Activated naive CD8-positive, alpha-beta T cell treated with anti-CD3 and anti-CD28 coated beads for 36 hours (primary cell): Measurements from ENCODE around the gene SPATC1L. TPM values are rescaled to one million over a fixed set of nuclear protein-coding genes. Genes with fewer than 3 reads are reported as not detected.

Source experiments
- DNase-seq: peaks from one replicate; pipeline ENCODE4 v3.0.0; 2021
- H3K27ac Mint-ChIP-seq: one replicate; pipeline ENCODE4 v1.8.0; 2022; ENCODE audit warnings: mild to moderate bottlenecking, moderate library complexity, mixed read lengths
- H3K27me3 Mint-ChIP-seq: one replicate; pipeline ENCODE4 v1.8.0; 2022; ENCODE audit warnings: mild to moderate bottlenecking, mixed read lengths
- H3K36me3 Mint-ChIP-seq: one replicate; pipeline ENCODE4 v1.8.0; 2021; ENCODE audit warnings: mild to moderate bottlenecking, mixed read lengths
- H3K4me1 Mint-ChIP-seq: one replicate; pipeline ENCODE4 v1.8.0; 2021; ENCODE audit warnings: mixed read lengths
- H3K4me3 Mint-ChIP-seq: one replicate; pipeline ENCODE4 v1.8.0; 2022; ENCODE audit warnings: mild to moderate bottlenecking, moderate library complexity, mixed read lengths
- H3K9me3 Mint-ChIP-seq: one replicate; pipeline ENCODE4 v1.8.0; 2022; ENCODE audit warnings: mixed read lengths
- total RNA-seq, 2 experiments: library from RNA; stranded (reverse); gene quantifications; one replicate each; pipeline ENCODE4 v1.2.3, GENCODE V29; 2021

Gene SPATC1L
- total RNA-seq, 2 experiments from 2014 or later, result 6.3 to 6.9 TPM

- Mint-ChIP-seq H3K36me3 (peaks cover 1% of the 10 kb centered on the region), H3K4me3 (no peak overlapping the region), H3K27ac (no peak overlapping the region), H3K27me3 (no peaks in the 10 kb centered on the region), H3K4me1 (peaks cover 3% of the 10 kb centered on the region), H3K9me3 (no peaks in the 10 kb centered on the region)
- no peak for DNase-seq
Observed at GRCh38 chr21:46156678-46157077, 27.6 kb downstream of the SPATC1L start.

GRCh38 chr21:46156378-46156645, 27.9 kb downstream of the SPATC1L start:
- no peak overlapping the region for H3K4me3 Mint-ChIP-seq
- H3K4me1 Mint-ChIP-seq, result peaks cover 3% of the 10 kb centered on the region
- DNase-seq, result no peak
- H3K27me3 Mint-ChIP-seq, result no peaks in the 10 kb centered on the region
- no peak overlapping the region for H3K27ac Mint-ChIP-seq
- H3K9me3 Mint-ChIP-seq, result no peaks in the 10 kb centered on the region
- peaks cover 1% of the 10 kb centered on the region for H3K36me3 Mint-ChIP-seq

GRCh38 chr21:46155514-46156377, 28.5 kb downstream of the SPATC1L start, which contains the start of gene FTCD:
Gene FTCD, minus strand, starts transcription at chr21:46155579. Its CDS starts 56 bp downstream, at chr21:46155523.
- Mint-ChIP-seq H3K4me1 (peaks cover 3% of the 10 kb centered on the region), H3K27ac (no peak within 1 kb of the TSS), H3K9me3 (no peaks in the 10 kb centered on the region), H3K36me3 (no peaks in the 10 kb centered on the region), H3K4me3 (no peak within 1 kb of the TSS), H3K27me3 (no peaks in the 10 kb centered on the region)
- DNase-seq, result no peak

- Mint-ChIP-seq H3K27me3 (no peaks in the 10 kb centered on the region), H3K4me1 (peaks cover 3% of the 10 kb centered on the region), H3K9me3 (no peaks in the 10 kb centered on the region)
Observed at GRCh38 chr21:46154955-46155513, 29.2 kb downstream of the SPATC1L start.

DNA sequence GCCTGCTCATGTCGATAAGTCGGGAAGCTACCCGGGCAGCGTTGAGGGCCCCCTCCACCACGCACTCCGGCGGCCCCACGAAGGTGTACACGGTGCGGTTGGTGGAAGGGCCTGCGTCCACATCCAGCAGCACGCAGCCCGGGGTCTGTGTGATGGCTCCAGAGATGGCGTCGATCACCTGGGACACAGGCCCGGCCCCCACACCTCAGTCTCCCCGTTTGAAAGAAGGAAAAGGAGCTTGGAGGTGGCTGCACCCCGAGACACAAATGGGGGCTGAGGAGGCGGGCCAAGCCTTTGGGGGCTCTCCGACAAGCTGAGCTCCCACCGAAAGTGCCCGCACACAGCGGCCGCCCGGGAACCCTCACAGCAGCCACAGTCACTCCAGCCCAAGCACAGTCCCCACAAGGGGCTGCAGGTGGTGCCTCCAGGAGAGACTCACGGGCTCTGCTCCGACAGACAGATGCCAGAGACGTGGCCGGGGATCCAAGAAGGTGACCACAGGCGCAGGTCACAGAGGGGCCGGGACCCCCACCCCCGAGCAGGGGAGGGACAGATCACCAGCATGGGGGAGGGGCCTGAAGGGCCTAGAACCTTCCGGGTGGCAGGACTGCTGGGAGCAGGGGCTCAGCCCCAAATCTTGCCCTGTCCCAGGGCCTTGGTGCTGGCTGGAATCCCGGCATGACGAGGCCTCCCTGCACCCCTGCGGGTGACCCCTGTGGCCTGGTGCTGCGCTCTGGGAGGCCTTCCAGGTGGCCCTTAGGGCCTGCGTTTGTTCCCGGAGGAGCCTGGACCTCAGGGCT, 29.9 kb downstream of the SPATC1L start:
- Mint-ChIP-seq H3K27ac (no peak overlapping the region), H3K9me3 (no peaks in the 10 kb centered on the region), H3K4me1 (peaks cover 3% of the 10 kb centered on the region), H3K4me3 (no peak overlapping the region), H3K27me3 (no peaks in the 10 kb centered on the region), H3K36me3 (no peaks in the 10 kb centered on the region)
- no peak for DNase-seq

More at GRCh38 chr21:46154955-46155513, 29.2 kb downstream of the SPATC1L start:
- H3K36me3 Mint-ChIP-seq, result no peaks in the 10 kb centered on the region
- H3K27ac Mint-ChIP-seq, result no peak overlapping the region
- no peak overlapping the region for H3K4me3 Mint-ChIP-seq
- no peak for DNase-seq

DNA sequence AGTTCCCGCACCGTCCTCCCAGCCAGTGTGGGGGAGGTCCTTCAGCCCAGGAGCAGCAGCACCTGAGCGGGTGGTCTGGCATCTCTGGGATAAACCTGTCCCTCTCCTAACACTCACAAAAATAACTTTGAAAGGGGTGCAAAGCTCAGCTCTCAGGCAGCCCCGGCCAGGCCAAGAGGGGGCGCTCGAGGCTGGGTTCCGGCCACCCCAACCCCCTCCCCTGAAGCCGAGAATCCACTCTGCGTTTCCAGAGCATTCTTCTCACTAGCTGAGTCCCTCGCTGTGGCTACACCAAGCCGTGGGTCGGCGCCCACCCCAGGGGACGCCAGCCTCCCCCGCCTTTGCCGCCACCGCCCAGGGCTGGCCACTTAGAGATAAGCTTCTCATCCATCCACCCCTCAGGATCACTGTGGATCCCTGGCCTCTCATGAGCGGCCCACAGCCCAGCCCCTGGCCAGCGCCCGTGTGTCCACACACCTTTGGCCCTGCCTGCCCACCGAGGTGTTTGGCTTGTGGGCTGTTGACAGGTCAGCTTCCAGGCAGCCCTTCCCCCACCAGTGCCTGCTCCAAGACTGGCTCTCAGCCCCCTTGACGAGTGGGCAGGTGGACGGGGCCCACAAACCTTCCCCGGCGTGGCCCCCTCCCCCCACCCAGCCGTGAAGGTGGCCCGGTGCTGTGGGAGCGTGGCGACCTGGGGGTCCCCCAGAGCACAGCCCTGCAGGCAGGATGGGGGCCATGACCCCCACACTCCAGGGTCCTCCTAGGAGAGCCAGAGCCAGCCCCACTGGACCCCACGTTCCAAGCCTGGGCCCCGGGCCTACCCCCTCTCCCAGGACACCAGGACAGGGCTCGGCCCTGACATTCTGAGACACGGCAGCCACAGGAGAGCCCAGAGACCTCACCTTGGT, 30.8 kb downstream of the SPATC1L start:
- H3K36me3 Mint-ChIP-seq, result no peaks in the 10 kb centered on the region
- H3K9me3 Mint-ChIP-seq, result no peaks in the 10 kb centered on the region
- H3K4me3 Mint-ChIP-seq, result no peak overlapping the region
- H3K4me1 Mint-ChIP-seq, result peaks cover 3% of the 10 kb centered on the region
- H3K27ac Mint-ChIP-seq, result no peak overlapping the region
- peak; percentile 60 for DNase-seq
- no peaks in the 10 kb centered on the region for H3K27me3 Mint-ChIP-seq

DNA sequence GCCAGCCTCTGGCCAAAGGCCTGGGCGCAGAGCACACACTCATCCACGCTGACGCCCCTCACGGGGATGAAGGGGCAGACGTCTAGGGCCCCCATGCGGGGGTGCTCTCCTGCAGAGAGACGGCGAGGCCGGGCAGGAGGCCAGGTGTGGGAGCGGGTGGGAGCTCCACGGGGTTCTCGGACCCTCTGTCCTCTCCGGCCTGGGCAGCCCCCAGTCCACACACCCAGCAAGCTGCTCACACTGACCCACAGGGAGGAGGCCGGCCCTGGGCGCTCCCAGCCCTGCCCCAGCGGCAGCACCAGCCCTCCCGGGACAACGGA, 31.4 kb downstream of the SPATC1L start:
- Mint-ChIP-seq H3K4me3 (no peak overlapping the region), H3K4me1 (peaks cover 3% of the 10 kb centered on the region), H3K9me3 (no peaks in the 10 kb centered on the region), H3K36me3 (no peaks in the 10 kb centered on the region), H3K27me3 (no peaks in the 10 kb centered on the region), H3K27ac (no peak overlapping the region)
- DNase-seq, result no peak

- Mint-ChIP-seq H3K36me3 (no peaks in the 10 kb centered on the region), H3K4me1 (peaks cover 3% of the 10 kb centered on the region), H3K27ac (no peak overlapping the region), H3K4me3 (no peak overlapping the region), H3K27me3 (no peaks in the 10 kb centered on the region), H3K9me3 (no peaks in the 10 kb centered on the region)
- no peak for DNase-seq
Observed at GRCh38 chr21:46151989-46152926, 32.0 kb downstream of the SPATC1L start.

DNA sequence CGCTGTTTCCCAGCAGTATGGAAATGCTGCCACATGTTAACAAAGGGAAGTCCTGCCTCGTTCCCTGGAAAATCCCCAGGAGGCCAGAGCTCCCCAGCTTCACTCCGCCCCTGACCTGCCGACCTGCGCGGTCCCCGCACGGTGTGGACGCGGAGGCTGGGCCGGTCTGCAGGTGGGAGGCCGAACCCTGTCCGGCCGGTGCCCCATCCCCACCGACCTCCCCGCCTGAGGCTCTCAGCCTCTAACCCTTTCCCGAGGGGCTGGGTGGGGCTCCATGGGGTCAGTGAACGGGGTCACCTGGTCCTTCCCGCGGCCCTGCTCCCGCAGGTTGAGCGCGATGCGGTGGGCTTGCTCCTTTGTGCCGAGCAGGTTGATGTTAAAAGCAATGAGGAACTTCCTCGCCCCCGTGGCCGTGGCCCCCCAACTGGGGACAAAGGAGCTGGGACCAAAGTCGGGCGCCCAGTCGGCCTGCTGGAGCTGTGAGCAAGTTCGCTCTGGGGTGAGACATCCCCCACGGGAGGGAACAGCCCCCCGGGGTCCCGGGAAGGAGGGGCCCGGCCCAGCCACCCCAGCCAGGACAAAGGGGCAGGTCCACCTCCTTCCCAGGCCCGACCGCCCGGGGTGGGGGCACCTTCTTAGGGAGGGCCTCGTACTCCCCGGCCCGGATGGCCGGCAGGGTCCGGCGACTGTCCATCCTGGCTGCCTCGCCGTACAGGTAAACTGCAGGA, 32.8 kb downstream of the SPATC1L start:
- Mint-ChIP-seq H3K36me3 (no peaks in the 10 kb centered on the region), H3K4me3 (no peak overlapping the region), H3K27ac (no peak overlapping the region), H3K4me1 (peaks cover 3% of the 10 kb centered on the region), H3K9me3 (no peaks in the 10 kb centered on the region), H3K27me3 (no peaks in the 10 kb centered on the region)
- no peak for DNase-seq

GRCh38 chr21:46150491-46151121, 33.7 kb downstream of the SPATC1L start:
- no peak for DNase-seq
- Mint-ChIP-seq H3K4me1 (peaks cover 3% of the 10 kb centered on the region), H3K27me3 (no peaks in the 10 kb centered on the region), H3K27ac (no peak overlapping the region), H3K4me3 (no peak overlapping the region), H3K36me3 (no peaks in the 10 kb centered on the region), H3K9me3 (no peaks in the 10 kb centered on the region)

DNA sequence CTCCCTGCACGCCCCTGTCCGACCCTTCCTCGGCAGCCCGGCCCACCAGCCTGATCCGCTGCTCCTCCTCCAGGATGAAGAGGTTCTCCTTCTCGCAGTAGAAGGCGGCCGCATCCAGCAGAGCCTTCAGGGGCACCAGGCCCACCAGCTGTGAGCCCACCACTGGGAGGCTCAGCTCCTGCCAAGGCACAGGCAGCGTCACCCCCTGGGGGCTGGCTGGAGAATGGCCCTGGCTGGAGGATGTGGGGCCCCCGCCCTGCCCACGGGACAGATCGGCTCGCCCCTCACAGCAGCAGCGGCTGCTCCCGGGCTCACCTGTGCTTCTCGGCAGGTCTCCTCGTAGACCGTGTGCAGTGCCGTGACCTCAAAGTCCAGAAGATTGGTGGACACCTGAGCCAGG, 34.2 kb downstream of the SPATC1L start:
- Mint-ChIP-seq H3K4me3 (no peak overlapping the region), H3K9me3 (no peaks in the 10 kb centered on the region), H3K27ac (no peak overlapping the region), H3K36me3 (no peaks in the 10 kb centered on the region), H3K27me3 (no peaks in the 10 kb centered on the region), H3K4me1 (peaks cover 3% of the 10 kb centered on the region)
- DNase-seq, result no peak

GRCh38 chr21:46149205-46149901, 34.9 kb downstream of the SPATC1L start:
- DNase-seq, result no peak
- H3K27ac Mint-ChIP-seq, result no peak overlapping the region
- no peaks in the 10 kb centered on the region for H3K27me3 Mint-ChIP-seq
- H3K9me3 Mint-ChIP-seq, result no peaks in the 10 kb centered on the region
- no peak overlapping the region for H3K4me3 Mint-ChIP-seq
- no peaks in the 10 kb centered on the region for H3K36me3 Mint-ChIP-seq
- H3K4me1 Mint-ChIP-seq, result peaks cover 6% of the 10 kb centered on the region

DNA sequence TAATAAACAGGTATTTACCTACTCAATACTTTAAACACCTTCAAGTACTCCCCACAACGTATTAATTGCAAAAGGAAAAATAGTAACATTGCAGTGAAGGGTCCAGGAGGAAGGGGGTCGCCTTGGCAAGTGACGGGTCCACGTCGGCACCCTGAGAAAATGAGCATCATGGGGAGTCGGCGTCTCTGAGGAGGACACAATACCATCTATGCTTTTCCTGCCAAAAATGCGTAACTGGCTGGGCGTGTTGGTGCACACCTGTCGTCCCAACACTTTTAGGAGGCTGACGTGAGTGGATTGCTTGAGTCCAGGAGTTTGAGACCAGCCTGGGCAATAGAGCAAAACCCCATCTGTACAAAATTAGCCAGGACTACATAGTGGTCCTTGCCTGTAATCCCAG, 36.2 kb downstream of the SPATC1L start:
- H3K36me3 Mint-ChIP-seq, result no peaks in the 10 kb centered on the region

More for the DNA sequence above, 36.2 kb downstream of the SPATC1L start:
- Mint-ChIP-seq H3K27me3 (no peaks in the 10 kb centered on the region), H3K4me3 (no peak overlapping the region), H3K27ac (no peak overlapping the region), H3K9me3 (no peaks in the 10 kb centered on the region), H3K4me1 (peaks cover 12% of the 10 kb centered on the region)
- no peak for DNase-seq
